Fibroblast of skin of left biceps (primary cell): ENCODE data around the gene DAND5.

ENCODE experiments used
- DNase-seq, 2 experiments: peaks; one replicate each; pipeline ENCODE4 v3.0.0-alpha.2; 2013; ENCODE audit warnings: low read depth in 2 of 2

DAND5 gene

GRCh38 chr19:12994701-12995595 is 25.6 kb downstream of the DAND5 start, which contains the start of gene NFIX:
NFIX (plus strand) TSS chr19:12995475; CDS start chr19:12995838, 363 bp downstream.
- DNase-seq = peak; percentile 25 to 29

GRCh38 chr19:12995596-12996405 is 26.4 kb downstream of the DAND5 start:
- DNase-seq = no peak

GRCh38 chr19:12996406-12997094 is 27.2 kb downstream of the DAND5 start:
- DNase-seq = no peak

GRCh38 chr19:12997179-12997966 is 28.0 kb downstream of the DAND5 start:
- DNase-seq = no peak

- no peak for DNase-seq
Observed at GRCh38 chr19:12997967-12998940, 28.9 kb downstream of the DAND5 start.

GRCh38 chr19:13001166-13001501 is 31.8 kb downstream of the DAND5 start:
- DNase-seq = no peak

- no peak for DNase-seq
Observed at GRCh38 chr19:13001502-13002165, 32.3 kb downstream of the DAND5 start.

- no peak for DNase-seq
Observed at GRCh38 chr19:13002166-13002898, 33.0 kb downstream of the DAND5 start.

DNA sequence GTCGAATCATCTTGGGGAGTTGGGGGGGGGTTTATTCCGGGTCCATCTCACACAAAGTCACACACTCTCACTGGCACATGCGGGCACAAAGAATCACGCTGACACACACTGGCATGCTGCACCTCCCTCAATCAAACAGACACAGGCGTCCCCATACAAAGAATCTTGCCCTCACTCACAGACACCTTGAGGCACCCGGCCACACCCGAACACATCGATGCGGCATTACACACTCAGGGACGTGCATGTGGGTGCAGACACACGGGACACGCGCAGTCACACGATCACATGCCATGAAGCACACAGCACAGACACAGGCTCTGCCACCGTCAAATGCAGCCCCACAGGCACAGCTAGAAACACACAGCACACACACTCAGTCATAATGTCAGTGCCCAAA is 33.7 kb downstream of the DAND5 start:
- no peak for DNase-seq

- no peak for DNase-seq
Observed at GRCh38 chr19:13004273-13004672, 34.9 kb downstream of the DAND5 start.

DNA sequence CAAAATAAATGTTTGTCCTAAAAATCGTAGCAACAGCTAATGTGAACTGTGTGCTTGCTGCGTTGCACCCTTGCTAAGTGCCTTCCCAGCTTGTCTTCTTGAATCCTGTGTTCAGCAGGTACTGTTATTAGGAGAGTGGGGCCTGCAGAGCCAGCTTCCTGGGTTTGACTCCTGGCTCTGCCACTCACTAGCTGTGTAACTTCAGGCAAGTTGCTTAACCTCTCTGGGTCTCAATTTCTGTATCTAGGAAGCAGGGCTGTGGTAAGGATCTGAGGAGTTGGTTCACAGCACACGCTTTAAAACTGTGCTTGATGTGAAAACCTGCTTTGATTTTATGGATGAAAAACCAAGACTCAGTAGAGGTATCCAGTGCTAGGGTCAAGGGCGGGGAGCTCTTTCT is 35.9 kb downstream of the DAND5 start:
- no peak for DNase-seq

DNA sequence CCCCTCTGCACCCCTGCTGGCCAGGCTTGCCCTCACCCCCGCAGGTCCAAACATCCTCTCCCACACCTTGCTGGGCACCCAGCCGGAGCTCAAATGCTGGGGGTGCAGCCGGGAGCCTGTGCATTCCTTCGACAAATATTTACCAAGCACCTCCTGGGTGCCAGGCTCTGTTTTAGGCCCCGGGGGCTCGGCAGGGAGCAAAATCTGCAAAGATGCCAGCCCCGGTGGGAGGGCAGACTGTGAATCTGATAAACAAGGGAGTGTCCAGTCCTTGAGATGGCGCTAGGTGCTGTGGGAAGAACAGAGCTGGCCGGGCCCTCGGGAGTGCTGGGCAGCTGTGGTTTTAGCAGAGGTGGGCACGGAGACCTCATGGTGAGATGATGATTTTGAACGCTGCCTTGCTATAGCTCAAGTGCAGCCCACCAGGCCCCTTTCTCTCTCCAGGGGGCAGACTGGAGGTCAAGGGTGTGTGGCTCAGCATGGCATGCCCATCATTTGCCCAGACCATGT is 36.5 kb downstream of the DAND5 start:
- no peak for DNase-seq

DNA sequence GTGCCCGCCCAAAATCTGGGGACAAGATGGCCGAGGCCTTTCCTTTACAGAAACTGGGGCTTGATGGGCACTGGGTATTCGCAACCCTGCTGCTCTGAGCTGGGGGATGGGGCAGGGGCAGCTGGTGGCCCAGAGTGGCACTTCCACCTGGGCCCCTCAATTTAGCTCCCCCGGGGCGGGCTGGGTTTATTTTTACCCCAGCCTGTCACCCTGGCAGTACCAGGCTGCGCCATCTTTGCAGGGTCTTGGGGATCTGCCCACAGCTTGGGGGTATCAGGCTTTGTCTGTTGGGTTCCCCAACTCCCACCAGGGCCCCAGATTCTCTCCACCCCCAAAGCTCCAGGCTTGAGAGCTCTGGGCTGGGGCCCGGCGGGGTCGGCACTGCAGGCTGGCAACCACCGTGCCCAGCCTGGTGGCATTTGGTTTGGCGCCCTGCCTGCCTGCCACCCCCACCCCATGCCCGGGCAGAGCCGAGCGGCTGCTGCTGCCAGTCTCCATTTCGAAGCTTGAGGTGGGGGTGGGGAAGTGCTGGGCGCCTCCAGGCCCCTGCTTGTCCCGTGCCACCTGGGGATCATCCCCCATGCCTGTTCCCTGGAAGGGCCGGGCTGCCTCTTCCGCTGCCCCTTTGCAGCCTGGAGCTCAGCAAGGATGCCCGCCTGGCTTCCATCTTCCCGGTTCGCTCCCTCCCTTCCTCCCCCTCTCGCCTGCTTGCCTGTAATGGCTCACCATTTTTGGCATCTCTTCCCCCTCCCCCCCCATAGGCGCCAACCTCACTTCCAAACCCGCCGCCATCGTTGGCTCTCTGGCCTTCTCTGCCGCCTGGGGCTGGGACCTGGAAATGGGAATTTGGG is 37.3 kb downstream of the DAND5 start:
- no peak for DNase-seq

DNA sequence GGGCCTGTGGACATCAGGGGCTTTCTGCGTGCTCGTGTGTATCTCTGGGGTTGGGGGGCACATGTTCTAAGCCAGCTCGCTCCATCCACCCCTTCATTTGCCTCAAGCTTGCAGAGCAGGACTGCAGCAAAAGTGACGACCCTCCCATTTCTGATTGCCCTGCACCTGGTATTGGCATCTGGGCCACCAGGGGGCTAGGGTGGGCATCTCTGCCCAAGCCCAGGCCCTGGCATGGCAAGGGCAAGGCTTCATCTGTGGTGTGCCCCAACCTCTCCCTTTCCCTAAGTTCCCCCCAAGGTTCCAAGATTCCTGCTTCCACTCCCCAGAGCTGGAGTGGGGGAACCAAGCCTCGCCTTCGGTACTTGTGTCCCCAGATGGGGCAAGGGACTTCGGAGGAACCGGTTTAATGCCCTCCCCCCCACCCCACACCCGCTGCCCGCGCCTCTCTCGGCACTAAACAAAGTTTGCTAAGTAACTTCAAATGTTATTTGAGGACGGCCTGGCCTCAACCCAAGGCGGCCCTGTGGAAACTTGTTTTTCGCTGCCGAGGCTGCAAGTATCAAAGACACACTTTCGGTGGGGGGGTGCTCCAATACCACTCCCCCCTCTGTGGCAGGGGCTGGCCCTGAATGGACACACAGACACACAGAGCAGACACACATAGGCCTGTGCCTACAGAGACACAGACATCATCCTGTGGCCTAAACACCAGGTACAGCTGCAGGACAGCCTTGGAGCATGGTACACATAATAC is 38.1 kb downstream of the DAND5 start:
- DNase-seq = no peak

- DNase-seq = no peak
Observed at GRCh38 chr19:13008926-13009787, 39.8 kb downstream of the DAND5 start.
